ENCODE data around the gene SLC6A9. TPM values are rescaled to one million over a fixed set of nuclear protein-coding genes. Genes with fewer than 3 reads are reported as not detected.

Gene SLC6A9
- polyA plus RNA-seq, 1 donor = 3.5 TPM

DNA sequence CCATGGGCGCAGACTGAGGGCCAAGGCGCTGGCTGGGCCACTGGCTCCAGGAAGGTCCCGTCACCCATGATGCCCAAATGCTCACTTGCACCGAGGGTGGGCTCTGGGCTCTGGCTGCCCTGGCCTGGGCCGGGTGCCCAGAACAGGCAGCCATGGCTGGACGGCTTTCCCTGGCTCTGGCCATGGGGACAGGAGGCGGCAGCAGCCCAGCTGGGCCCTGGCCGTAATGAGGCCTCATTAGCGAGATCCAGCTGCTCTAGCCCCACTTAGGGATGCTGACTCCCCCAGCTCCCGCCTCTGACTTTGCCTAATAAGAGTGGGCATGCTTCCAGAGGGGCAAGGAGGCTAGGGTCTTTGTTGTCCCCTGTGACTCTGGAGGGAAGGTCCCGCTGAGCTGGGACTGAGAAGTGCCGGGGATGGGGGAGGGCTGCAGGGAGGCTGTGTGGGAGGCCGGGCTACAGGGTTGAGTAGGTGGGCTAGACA, 11.8 kb downstream of the SLC6A9 start:
- H3K4me3 ChIP-seq (ENCODE audit: low read length) = no peak overlapping the region
- H3K9me3 ChIP-seq (ENCODE audit: control insufficient read depth, low read depth, low read length) = no peaks in the 10 kb centered on the region
- no peak overlapping the region for H3K27ac ChIP-seq (ENCODE audit: low read length)
- no peak for DNase-seq
- no peaks in the 10 kb centered on the region for H3K27me3 ChIP-seq (ENCODE audit: control insufficient read depth, insufficient read depth, low read length)
- WGBS (ENCODE audit: insufficient coverage, low lambda C conversion rate) = no CpG with 5 or more reads among the region's 13 CpGs
- peaks cover 2% of the 10 kb centered on the region for H3K4me1 ChIP-seq (ENCODE audit: control insufficient read depth, insufficient read depth, low read length)
- peaks cover 3% of the 10 kb centered on the region for H3K36me3 ChIP-seq (ENCODE audit: control insufficient read depth, insufficient read depth, low read length)

GRCh38 chr1:44016890-44017400, 14.3 kb downstream of the SLC6A9 start:
- no peak for DNase-seq
- no CpG with 5 or more reads among the region's 20 CpGs for whole genome bisulfite sequencing (ENCODE audit: insufficient coverage, low lambda C conversion rate)
- Histone ChIP-seq H3K4me1 (ENCODE audit: control insufficient read depth, insufficient read depth, low read length) (peaks cover 4% of the 10 kb centered on the region), H3K27ac (ENCODE audit: low read length) (no peak overlapping the region), H3K27me3 (ENCODE audit: control insufficient read depth, insufficient read depth, low read length) (no peaks in the 10 kb centered on the region), H3K4me3 (ENCODE audit: low read length) (no peak overlapping the region), H3K36me3 (ENCODE audit: control insufficient read depth, insufficient read depth, low read length) (peaks cover 3% of the 10 kb centered on the region), H3K9me3 (ENCODE audit: control insufficient read depth, low read depth, low read length) (no peaks in the 10 kb centered on the region)

DNA sequence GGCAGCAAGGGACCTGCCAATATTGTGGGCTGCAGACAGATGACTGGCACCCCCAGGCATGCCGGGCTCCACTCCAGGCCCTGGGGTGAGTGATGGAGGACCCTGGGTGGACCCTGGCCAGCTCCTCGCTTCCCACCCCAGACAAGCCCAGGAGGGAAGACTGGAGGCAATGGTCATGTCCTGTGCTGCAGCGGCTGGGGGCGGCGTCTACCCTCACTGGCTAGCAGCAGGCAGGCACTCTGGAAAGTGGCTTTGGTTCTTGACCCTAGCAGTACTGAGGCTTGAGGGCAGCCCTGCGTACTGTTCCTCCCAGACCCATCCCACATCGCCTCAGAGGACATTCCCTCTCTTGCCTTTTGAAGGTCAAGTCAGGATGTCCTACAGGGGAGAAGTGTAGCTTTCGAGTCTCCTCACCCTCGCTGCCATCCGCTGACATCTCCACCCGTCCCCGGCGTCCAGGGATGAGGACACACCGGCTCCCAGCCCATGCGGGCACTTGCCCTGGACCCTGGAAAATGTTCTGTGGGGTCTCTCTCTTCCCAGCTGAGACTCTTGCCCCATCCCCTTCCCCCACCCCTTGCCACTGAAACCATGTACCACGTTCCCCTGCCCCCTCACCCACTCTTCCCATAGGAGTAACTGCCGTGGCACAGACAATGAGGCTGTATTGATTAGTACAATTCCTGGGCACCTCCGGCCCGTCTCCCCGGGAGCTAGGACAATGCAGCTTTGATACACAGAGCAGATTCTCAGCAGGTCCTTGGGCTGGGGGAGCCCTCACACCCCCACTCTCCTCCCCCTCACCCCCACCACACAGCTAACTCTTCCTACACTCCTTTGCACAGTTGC, 15.0 kb downstream of the SLC6A9 start:
- Histone ChIP-seq H3K27ac (ENCODE audit: low read length) (no peak overlapping the region), H3K4me3 (ENCODE audit: low read length) (no peak overlapping the region), H3K4me1 (ENCODE audit: control insufficient read depth, insufficient read depth, low read length) (peaks cover 9% of the 10 kb centered on the region), H3K9me3 (ENCODE audit: control insufficient read depth, low read depth, low read length) (no peaks in the 10 kb centered on the region), H3K27me3 (ENCODE audit: control insufficient read depth, insufficient read depth, low read length) (no peaks in the 10 kb centered on the region), H3K36me3 (ENCODE audit: control insufficient read depth, insufficient read depth, low read length) (no peaks in the 10 kb centered on the region)
- no peak for DNase-seq
- WGBS (ENCODE audit: insufficient coverage, low lambda C conversion rate) = no CpG with 5 or more reads among the region's 20 CpGs

DNA sequence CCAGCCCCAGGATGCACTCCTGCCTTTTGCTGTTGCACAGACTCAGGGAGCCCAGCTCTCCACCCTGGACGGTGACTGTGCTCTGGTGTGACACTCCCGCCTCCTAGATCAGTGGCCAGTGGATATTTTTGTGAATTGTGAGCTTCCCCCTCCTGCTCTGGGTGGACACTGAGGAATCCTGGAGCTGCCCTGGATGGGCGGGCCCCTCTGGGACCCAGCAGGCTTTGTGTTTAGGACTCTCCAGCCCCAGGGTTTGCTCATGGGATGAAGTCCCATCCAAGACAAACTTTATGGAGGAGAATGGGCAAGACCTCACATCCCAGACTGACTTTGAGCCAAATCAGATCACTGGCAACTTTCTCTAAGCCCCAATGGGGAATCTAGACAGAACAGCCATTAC, 16.1 kb downstream of the SLC6A9 start:
- H3K27me3 ChIP-seq (ENCODE audit: control insufficient read depth, insufficient read depth, low read length) = no peaks in the 10 kb centered on the region
- peaks cover 11% of the 10 kb centered on the region for H3K4me1 ChIP-seq (ENCODE audit: control insufficient read depth, insufficient read depth, low read length)
- no peaks in the 10 kb centered on the region for H3K36me3 ChIP-seq (ENCODE audit: control insufficient read depth, insufficient read depth, low read length)
- H3K9me3 ChIP-seq (ENCODE audit: control insufficient read depth, low read depth, low read length) = peaks cover 3% of the 10 kb centered on the region
- no peak for DNase-seq
- no CpG with 5 or more reads among the region's 3 CpGs for WGBS (ENCODE audit: insufficient coverage, low lambda C conversion rate)
- H3K4me3 ChIP-seq (ENCODE audit: low read length) = no peak overlapping the region
- H3K27ac ChIP-seq (ENCODE audit: low read length) = no peak overlapping the region

GRCh38 chr1:44014365-44015104, 16.7 kb downstream of the SLC6A9 start:
- no CpG with 5 or more reads among the region's 8 CpGs for WGBS (ENCODE audit: insufficient coverage, low lambda C conversion rate)
- DNase-seq = no peak
- Histone ChIP-seq H3K36me3 (ENCODE audit: control insufficient read depth, insufficient read depth, low read length) (no peaks in the 10 kb centered on the region), H3K9me3 (ENCODE audit: control insufficient read depth, low read depth, low read length) (peaks cover 3% of the 10 kb centered on the region), H3K27ac (ENCODE audit: low read length) (no peak overlapping the region), H3K27me3 (ENCODE audit: control insufficient read depth, insufficient read depth, low read length) (no peaks in the 10 kb centered on the region), H3K4me3 (ENCODE audit: low read length) (no peak overlapping the region), H3K4me1 (ENCODE audit: control insufficient read depth, insufficient read depth, low read length) (peaks cover 11% of the 10 kb centered on the region)

GRCh38 chr1:44013949-44014348, 17.3 kb downstream of the SLC6A9 start:
- H3K4me3 ChIP-seq (ENCODE audit: low read length) = no peak overlapping the region
- no peak overlapping the region for H3K27ac ChIP-seq (ENCODE audit: low read length)
- WGBS (ENCODE audit: insufficient coverage, low lambda C conversion rate) = no CpG with 5 or more reads among the region's 5 CpGs
- H3K27me3 ChIP-seq (ENCODE audit: control insufficient read depth, insufficient read depth, low read length) = no peaks in the 10 kb centered on the region
- H3K9me3 ChIP-seq (ENCODE audit: control insufficient read depth, low read depth, low read length) = peaks cover 3% of the 10 kb centered on the region
- no peak for DNase-seq
- no peaks in the 10 kb centered on the region for H3K36me3 ChIP-seq (ENCODE audit: control insufficient read depth, insufficient read depth, low read length)
- H3K4me1 ChIP-seq (ENCODE audit: control insufficient read depth, insufficient read depth, low read length) = peaks cover 11% of the 10 kb centered on the region

GRCh38 chr1:44012941-44013609, 18.2 kb downstream of the SLC6A9 start:
- Histone ChIP-seq H3K9me3 (ENCODE audit: control insufficient read depth, low read depth, low read length) (peaks cover 3% of the 10 kb centered on the region), H3K27ac (ENCODE audit: low read length) (no peak overlapping the region), H3K4me3 (ENCODE audit: low read length) (no peak overlapping the region), H3K4me1 (ENCODE audit: control insufficient read depth, insufficient read depth, low read length) (peaks cover 11% of the 10 kb centered on the region), H3K36me3 (ENCODE audit: control insufficient read depth, insufficient read depth, low read length) (no peaks in the 10 kb centered on the region), H3K27me3 (ENCODE audit: control insufficient read depth, insufficient read depth, low read length) (no peaks in the 10 kb centered on the region)
- no CpG with 5 or more reads among the region's 13 CpGs for WGBS (ENCODE audit: insufficient coverage, low lambda C conversion rate)
- no peak for DNase-seq

DNA sequence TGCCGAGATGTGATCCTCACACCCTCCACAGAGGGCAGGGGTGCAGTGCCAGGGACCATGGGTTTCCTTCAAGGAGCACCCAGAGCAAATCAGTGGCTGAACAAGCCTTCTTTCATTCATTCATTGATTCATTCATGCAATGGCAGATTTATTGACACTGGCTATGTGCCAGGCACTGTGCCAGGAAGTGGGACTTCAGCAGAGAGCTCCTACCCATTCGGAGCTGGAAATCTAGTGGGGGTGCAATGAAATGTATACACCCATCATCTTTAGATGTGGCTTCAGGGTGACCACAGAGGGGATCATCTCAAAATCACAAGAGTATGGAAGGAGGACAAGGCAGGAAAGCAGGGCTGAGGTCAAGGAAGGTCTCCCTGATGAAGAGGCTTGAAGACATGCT, 18.9 kb downstream of the SLC6A9 start:
- no CpG with 5 or more reads among the region's 2 CpGs for WGBS (ENCODE audit: insufficient coverage, low lambda C conversion rate)
- DNase-seq = no peak

GRCh38 chr1:44010935-44011471, 20.3 kb downstream of the SLC6A9 start:
- DNase-seq = no peak
- Histone ChIP-seq H3K9me3 (ENCODE audit: control insufficient read depth, low read depth, low read length) (peaks cover 3% of the 10 kb centered on the region), H3K4me3 (ENCODE audit: low read length) (no peak overlapping the region), H3K36me3 (ENCODE audit: control insufficient read depth, insufficient read depth, low read length) (no peaks in the 10 kb centered on the region), H3K4me1 (ENCODE audit: control insufficient read depth, insufficient read depth, low read length) (peaks cover 11% of the 10 kb centered on the region), H3K27me3 (ENCODE audit: control insufficient read depth, insufficient read depth, low read length) (no peaks in the 10 kb centered on the region), H3K27ac (ENCODE audit: low read length) (no peak overlapping the region)
- WGBS (ENCODE audit: insufficient coverage, low lambda C conversion rate) = no CpG with 5 or more reads among the region's 11 CpGs

More for the DNA sequence above, 18.9 kb downstream of the SLC6A9 start:
- Histone ChIP-seq H3K9me3 (ENCODE audit: control insufficient read depth, low read depth, low read length) (peaks cover 3% of the 10 kb centered on the region), H3K4me3 (ENCODE audit: low read length) (no peak overlapping the region), H3K27me3 (ENCODE audit: control insufficient read depth, insufficient read depth, low read length) (no peaks in the 10 kb centered on the region), H3K27ac (ENCODE audit: low read length) (no peak overlapping the region), H3K4me1 (ENCODE audit: control insufficient read depth, insufficient read depth, low read length) (peaks cover 11% of the 10 kb centered on the region), H3K36me3 (ENCODE audit: control insufficient read depth, insufficient read depth, low read length) (no peaks in the 10 kb centered on the region)

DNA sequence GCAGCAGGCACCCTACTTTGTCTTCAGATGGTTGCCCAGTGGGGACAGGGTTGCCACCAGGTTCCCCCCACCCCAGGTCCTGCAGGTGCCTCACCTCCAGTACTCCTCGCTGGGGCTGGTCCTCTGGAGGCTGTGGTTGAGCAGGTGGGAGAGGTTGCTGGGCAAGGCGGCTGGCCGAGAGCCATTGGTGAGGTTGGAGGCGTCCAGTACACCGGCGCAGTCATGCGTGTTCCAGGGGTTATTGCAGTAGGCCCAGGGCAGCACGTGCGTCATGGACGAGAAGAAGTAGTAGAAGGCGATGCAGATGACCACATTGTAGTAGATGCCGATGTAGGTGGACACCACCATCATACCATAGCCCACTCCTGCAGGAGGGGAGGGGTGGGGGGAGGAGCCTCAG, 23.0 kb downstream of the SLC6A9 start:
- no peak overlapping the region for H3K27ac ChIP-seq (ENCODE audit: low read length)
- H3K9me3 ChIP-seq (ENCODE audit: control insufficient read depth, low read depth, low read length) = peaks cover 3% of the 10 kb centered on the region
- no peak for DNase-seq
- H3K4me3 ChIP-seq (ENCODE audit: low read length) = no peak overlapping the region
- peaks cover 7% of the 10 kb centered on the region for H3K4me1 ChIP-seq (ENCODE audit: control insufficient read depth, insufficient read depth, low read length)
- WGBS (ENCODE audit: insufficient coverage, low lambda C conversion rate) = no CpG with 5 or more reads among the region's 12 CpGs
- no peaks in the 10 kb centered on the region for H3K36me3 ChIP-seq (ENCODE audit: control insufficient read depth, insufficient read depth, low read length)
- no peaks in the 10 kb centered on the region for H3K27me3 ChIP-seq (ENCODE audit: control insufficient read depth, insufficient read depth, low read length)
